Measurements from ENCODE around the gene UBE4B.

- TF ChIP-seq REST (IDR thresholded peaks at IDR 0.05) (no peak), MAFK (IDR thresholded peaks at IDR 0.05; ENCODE audit: partially characterized antibody) (no peak), SMC3 (IDR thresholded peaks at IDR 0.05) (no peak), ZFP36 (IDR thresholded peaks at IDR 0.05; ENCODE audit: borderline replicate concordance, partially characterized antibody) (no peak), POLR2A (IDR thresholded peaks at IDR 0.05; ENCODE audit: low read length) (no peak), RFX5 (IDR thresholded peaks at IDR 0.05) (no peak), CTCF (IDR thresholded peaks at IDR 0.05) (no peak), RARB (CRISPR knock-in tag; IDR thresholded peaks at IDR 0.05) (no peak), RAD21 (conservative IDR thresholded peaks at IDR 0.05 in 1 of 2, IDR thresholded peaks at IDR 0.05 in 1 of 2) (no peak), TP53 (CRISPR knock-in tag; IDR thresholded peaks at IDR 0.05) (no peak)
Measured at GRCh38 chr1:9984253-9984652, 48.5 kb upstream of the UBE4B start.
